Measurements from ENCODE around the gene ZNF442.
"Not testable (repeated sequence)": the region's sequence is repeated elsewhere in the genome, so short reads cannot be mapped to it uniquely, and the experiment has no call there.

Gene ZNF442

DNA sequence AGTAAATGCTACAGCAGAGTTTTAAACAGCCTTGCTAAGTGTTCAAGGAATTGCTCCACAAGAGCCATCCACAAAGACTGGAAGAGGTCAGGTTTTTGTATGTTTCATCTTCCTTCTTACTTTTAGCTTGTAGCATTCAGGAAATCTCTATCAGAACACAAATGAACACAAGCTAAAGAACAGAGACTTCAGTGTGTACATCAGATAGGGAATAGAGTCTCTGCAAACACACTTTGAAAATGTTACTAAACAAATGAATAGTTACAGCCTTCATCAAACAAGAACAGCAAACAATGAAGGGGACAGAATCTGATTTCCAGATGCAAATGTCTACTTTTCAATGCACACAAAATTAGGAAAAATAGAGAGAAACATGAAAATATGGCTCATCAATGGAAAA is 39.8 kb downstream of the ZNF442 start:
- no peak for DNase-seq

DNA sequence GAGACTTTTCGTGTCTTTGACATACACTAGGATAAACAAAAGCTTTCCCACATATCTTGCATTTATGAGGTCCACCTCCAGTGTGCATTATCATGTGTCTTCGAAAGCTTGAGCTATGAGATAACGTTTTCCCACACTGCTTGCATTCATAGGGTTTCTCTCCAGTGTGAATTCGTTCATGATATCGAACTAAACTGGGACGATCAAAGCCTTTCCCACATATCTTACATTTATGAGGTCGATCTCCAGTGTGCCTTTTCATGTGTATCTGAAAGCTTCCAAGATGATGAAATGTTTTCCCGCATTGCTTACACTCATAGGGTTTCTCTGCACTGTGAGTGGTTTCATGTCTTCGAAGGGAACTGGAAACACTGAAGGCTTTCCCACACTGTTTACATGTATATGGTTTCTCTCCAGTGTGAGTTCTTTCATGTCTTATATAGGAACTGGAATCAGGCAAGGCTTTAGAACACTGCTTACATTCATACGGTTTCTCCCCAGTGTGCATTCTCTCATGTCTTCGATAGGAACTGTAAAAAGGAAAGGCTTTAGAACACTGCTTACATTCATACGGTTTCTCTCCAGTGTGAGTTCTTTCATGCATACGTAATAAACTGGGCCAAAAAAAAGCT is 46.6 kb downstream of the ZNF442 start:
- DNase-seq: no peak

DNA sequence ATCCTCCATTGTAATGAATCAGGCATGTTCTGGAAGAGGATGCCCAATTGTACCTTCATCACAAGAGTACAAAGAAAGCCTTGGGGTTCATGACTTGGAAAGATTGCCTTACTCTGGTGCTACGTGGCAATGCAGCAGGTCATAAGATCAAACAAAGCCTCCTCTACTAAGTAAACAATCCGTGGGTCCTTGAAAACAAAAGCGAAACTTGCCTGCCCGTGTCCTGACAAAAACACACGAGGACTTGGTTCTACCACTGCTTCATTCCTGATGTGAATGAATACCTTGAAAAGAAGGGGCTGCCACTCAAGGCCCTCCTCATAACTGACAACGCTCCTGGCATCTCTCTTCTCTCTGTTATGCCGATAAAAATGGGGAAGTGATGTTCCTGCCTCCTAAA is 50.9 kb downstream of the ZNF442 start:
- no peak for DNase-seq

DNA sequence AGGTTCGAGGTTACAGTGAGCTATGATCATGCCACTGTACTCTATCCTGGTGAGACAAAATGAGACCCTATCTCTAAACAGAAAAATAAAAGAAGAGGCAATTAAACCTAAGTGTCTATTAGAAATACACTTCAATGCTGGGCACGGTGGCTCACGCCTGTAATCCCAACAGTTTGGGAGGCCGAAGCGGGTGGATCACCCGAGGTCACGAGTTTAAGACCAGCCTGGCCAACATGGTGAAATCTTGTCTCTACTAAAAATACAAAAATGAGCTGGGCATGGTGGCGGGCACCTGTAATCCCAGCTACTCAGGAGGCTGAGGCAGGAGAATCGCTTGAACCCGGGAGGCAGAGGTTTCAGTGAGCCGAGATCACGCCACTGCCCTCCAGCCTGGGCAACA is 56.6 kb downstream of the ZNF442 start:
- not testable (repeated sequence) for DNase-seq

Data from CD4-positive, alpha-beta T cell treated with Interleukin-4 for 4 hours (primary cell).